ENCODE data around the gene NRARP. TPM values are rescaled to one million over a fixed set of nuclear protein-coding genes. Genes with fewer than 3 reads are reported as not detected.

Gene NRARP
- total RNA-seq, 1 experiment from 2014 or later = 24.7 TPM

DNA sequence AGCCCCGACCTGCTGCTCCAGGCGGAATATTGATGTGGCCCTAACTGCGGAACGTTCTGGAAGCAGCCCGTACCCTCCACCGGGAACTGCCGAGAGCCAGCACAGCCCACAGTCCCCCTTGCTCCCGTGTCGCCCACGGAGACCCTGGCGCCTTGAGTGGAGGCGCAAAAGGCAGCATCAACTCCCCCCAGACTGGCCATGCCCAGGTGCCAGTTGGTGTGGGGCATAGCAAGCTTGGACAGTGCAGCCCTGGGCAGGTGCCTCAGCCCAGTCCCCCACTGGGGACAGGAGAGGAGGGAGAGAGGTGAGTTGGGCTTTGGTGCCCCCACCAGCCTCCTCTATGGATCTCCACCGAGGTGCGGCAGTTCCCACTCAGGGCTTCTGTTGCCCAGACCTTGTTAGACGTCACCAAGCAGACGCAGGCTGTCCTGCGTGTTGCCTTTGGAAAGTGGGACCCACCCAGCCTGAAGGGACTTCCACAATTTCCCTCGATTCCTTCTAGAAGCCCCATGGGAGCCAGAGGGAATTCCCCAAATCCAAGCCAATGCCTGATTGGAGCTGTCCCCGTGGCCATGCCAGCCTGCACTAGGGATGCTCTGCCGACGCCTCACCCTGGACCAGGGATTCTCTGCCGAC is 19.8 kb upstream of the NRARP start:
- H3K9me3 ChIP-seq = no peaks in the 10 kb centered on the region
- intact Hi-C loops (cut with micrococcal nuclease; ENCODE audit: unreplicated experiment) = no loop called here
- no peaks in the 10 kb centered on the region for H3K9me3 Mint-ChIP-seq (ENCODE audit: unreplicated experiment)
- no peak overlapping the region for H3K4me3 ChIP-seq (ENCODE audit: low read depth, low read length)
- no peak overlapping the region for H3K4me3 Mint-ChIP-seq (ENCODE audit: unreplicated experiment)
- ChIA-PET POLR2A (no interaction called here), CTCF (no interaction called here)
- no peak for DNase-seq
- TF ChIP-seq, protein P1, sequence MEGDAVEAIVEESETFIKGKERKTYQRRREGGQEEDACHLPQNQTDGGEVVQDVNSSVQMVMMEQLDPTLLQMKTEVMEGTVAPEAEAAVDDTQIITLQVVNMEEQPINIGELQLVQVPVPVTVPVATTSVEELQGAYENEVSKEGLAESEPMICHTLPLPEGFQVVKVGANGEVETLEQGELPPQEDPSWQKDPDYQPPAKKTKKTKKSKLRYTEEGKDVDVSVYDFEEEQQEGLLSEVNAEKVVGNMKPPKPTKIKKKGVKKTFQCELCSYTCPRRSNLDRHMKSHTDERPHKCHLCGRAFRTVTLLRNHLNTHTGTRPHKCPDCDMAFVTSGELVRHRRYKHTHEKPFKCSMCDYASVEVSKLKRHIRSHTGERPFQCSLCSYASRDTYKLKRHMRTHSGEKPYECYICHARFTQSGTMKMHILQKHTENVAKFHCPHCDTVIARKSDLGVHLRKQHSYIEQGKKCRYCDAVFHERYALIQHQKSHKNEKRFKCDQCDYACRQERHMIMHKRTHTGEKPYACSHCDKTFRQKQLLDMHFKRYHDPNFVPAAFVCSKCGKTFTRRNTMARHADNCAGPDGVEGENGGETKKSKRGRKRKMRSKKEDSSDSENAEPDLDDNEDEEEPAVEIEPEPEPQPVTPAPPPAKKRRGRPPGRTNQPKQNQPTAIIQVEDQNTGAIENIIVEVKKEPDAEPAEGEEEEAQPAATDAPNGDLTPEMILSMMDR (IDR thresholded peaks at IDR 0.05; ENCODE audit: insufficient read depth in 1 of 2, low read depth in 1 of 2, low read length in 1 of 2, severe bottlenecking in 1 of 2, unreplicated experiment in 1 of 2) = no peak
- H3K36me3 Mint-ChIP-seq (ENCODE audit: insufficient read depth, unreplicated experiment) = no peaks in the 10 kb centered on the region
- H3K27ac Mint-ChIP-seq (ENCODE audit: unreplicated experiment) = no peak overlapping the region
- no peaks in the 10 kb centered on the region for H3K36me3 ChIP-seq (ENCODE audit: control insufficient read depth, insufficient read depth, low read length)
- no peaks in the 10 kb centered on the region for H3K27me3 ChIP-seq (replicated peaks; ENCODE audit: control insufficient read depth, insufficient read depth, low read length)
- no peaks in the 10 kb centered on the region for H3K4me1 ChIP-seq
- H3K27me3 Mint-ChIP-seq (ENCODE audit: insufficient read depth, unreplicated experiment) = no peaks in the 10 kb centered on the region
- H3K4me1 Mint-ChIP-seq (ENCODE audit: low read depth, unreplicated experiment) = no peaks in the 10 kb centered on the region
- no TSS peak for BruUV-seq (replicated peaks)

DNA sequence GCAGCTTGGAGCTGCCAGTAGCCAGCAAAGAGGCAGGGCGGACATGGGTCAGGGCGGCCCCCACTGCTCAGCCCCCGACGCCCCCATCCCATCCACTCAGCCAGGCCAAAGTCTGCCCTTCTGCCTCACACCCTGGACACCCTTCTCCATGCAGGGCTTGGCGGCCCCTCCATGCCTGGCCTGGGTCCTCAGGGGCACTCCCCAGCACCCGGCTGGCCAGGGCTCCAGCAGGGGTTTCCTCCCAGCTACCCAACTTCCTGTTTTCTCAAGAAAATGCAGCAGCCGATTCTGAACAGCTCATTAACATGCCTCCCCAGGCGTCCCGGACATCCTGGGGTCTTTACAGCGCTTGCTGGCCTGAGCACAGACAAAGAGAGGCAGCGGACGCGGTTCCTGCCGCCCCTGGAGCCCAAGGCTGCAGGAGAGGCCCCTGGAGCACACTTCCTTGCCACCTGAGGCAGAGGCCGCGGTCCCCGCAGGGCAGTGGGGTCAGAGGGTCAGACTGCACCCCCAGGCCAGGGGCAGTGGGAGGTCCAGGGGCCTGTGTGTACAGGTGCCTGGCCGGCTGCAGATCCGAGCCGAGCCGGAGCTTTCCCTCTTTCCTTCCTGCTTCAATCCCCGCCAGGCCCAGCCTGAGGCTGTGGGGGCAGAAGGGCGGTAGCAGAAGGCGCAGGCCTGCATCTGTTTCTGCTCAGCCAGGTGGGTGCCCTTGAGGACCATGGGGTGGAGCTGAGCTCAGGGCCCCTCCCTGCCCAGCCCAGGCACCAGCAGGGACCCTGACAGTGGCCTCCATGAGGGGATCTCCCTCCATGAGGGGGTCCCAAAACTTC is 18.7 kb upstream of the NRARP start:
- no peaks in the 10 kb centered on the region for H3K9me3 ChIP-seq
- ChIA-PET POLR2A (no interaction called here), CTCF (interaction anchor here (1.0 kb wide), 1 partner anchor 18 kb away, joined by 7 read pairs; the partner anchor contains the start of gene NRARP)
- H3K36me3 Mint-ChIP-seq (ENCODE audit: insufficient read depth, unreplicated experiment) = no peaks in the 10 kb centered on the region
- TF ChIP-seq, protein P1 (IDR thresholded peaks at IDR 0.05; ENCODE audit: insufficient read depth in 1 of 2, low read depth in 1 of 2, low read length in 1 of 2, severe bottlenecking in 1 of 2, unreplicated experiment in 1 of 2) = no peak
- intact Hi-C loops (cut with micrococcal nuclease; ENCODE audit: unreplicated experiment) = no loop called here
- no peaks in the 10 kb centered on the region for H3K36me3 ChIP-seq (ENCODE audit: control insufficient read depth, insufficient read depth, low read length)
- no peaks in the 10 kb centered on the region for H3K4me1 Mint-ChIP-seq (ENCODE audit: low read depth, unreplicated experiment)
- no peaks in the 10 kb centered on the region for H3K27me3 ChIP-seq (replicated peaks; ENCODE audit: control insufficient read depth, insufficient read depth, low read length)
- H3K27ac Mint-ChIP-seq (ENCODE audit: unreplicated experiment) = no peak overlapping the region
- H3K4me3 Mint-ChIP-seq (ENCODE audit: unreplicated experiment) = no peak overlapping the region
- DNase-seq = peak in 1 of 2 experiments; percentile 38
- no peaks in the 10 kb centered on the region for H3K9me3 Mint-ChIP-seq (ENCODE audit: unreplicated experiment)
- no TSS peak for BruUV-seq (replicated peaks)
- no peaks in the 10 kb centered on the region for H3K27me3 Mint-ChIP-seq (ENCODE audit: insufficient read depth, unreplicated experiment)
- H3K4me3 ChIP-seq (ENCODE audit: low read depth, low read length) = no peak overlapping the region
- peaks cover 8% of the 10 kb centered on the region for H3K4me1 ChIP-seq

DNA sequence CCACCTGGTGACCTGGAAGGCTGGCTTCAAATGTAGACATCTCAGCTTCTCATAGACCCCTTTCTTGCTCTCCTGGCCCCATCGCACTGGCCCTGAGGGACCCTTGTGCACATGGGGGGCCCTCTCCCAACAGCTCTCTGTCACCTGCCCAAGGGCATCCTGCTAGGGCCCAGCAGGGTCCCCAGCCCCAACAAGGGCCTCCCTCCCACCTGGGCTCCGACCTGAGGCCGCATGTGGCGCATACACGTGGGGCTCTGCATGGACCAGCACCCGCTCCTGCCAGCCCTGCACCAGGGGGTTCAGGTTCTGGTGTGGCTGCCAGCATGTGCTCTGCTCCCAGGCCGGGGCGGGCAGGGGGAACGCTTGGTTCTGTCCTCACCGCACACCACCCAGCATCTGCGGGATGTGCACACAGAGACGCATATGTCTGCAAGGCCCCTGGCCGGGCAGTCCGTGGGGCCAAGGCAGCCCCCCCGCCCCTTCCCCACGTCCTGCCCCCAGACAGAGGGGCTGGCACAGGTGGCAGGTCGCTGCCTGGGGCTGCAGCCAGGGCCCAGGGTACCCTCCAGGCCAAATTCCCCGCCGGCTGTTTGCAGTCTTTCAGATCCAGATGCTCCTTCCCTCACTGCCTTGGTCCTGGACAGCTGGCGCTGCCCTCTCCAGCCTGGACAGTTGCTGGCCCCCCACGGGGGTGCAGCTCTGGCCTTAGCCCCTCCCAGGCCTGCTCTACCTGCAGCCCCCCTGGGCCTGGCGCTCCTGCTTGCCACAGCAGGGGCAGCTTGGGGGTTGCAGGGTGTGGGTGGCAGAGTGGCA is 17.9 kb upstream of the NRARP start:
- H3K4me3 ChIP-seq (ENCODE audit: low read depth, low read length) = no peak overlapping the region
- BruUV-seq (replicated peaks) = no TSS peak
- H3K36me3 ChIP-seq (ENCODE audit: control insufficient read depth, insufficient read depth, low read length) = no peaks in the 10 kb centered on the region
- no peak overlapping the region for H3K27ac Mint-ChIP-seq (ENCODE audit: unreplicated experiment)
- H3K27me3 Mint-ChIP-seq (ENCODE audit: insufficient read depth, unreplicated experiment) = no peaks in the 10 kb centered on the region
- POLR2A ChIA-PET = interaction anchor here (0.7 to 1.3 kb wide), 2 partner anchors 18 to 103 kb away, joined by 3 to 5 read pairs; partner anchors contain the start of genes EXD3 and NRARP
- no peaks in the 10 kb centered on the region for H3K9me3 ChIP-seq
- TF ChIP-seq, protein P1 (IDR thresholded peaks at IDR 0.05; ENCODE audit: insufficient read depth in 1 of 2, low read depth in 1 of 2, low read length in 1 of 2, severe bottlenecking in 1 of 2, unreplicated experiment in 1 of 2) = no peak
- H3K36me3 Mint-ChIP-seq (ENCODE audit: insufficient read depth, unreplicated experiment) = no peaks in the 10 kb centered on the region
- H3K27me3 ChIP-seq (replicated peaks; ENCODE audit: control insufficient read depth, insufficient read depth, low read length) = no peaks in the 10 kb centered on the region
- H3K4me3 Mint-ChIP-seq (ENCODE audit: unreplicated experiment) = no peak overlapping the region
- DNase-seq = no peak
- H3K4me1 Mint-ChIP-seq (ENCODE audit: low read depth, unreplicated experiment) = no peaks in the 10 kb centered on the region
- H3K9me3 Mint-ChIP-seq (ENCODE audit: unreplicated experiment) = no peaks in the 10 kb centered on the region
- CTCF ChIA-PET = interaction anchor here (0.6 to 2.4 kb wide), 4 partner anchors 17 to 33 kb away, joined by 3 to 11 read pairs (median 8); partner anchors contain the start of gene NRARP
- intact Hi-C loops (cut with micrococcal nuclease; ENCODE audit: unreplicated experiment) = no loop called here
- peaks cover 14% of the 10 kb centered on the region for H3K4me1 ChIP-seq

Data from Caco-2 (cell line).